GM12801 (cell line): ENCODE results near the gene FGF2.

Experiments used
- TF ChIP-seq, protein P1 (sequence below): IDR thresholded peaks from one replicate; pipeline ENCODE4 v1.5.1; 2011; ENCODE audit warnings: control low read depth; ENCODE audit not compliant: insufficient read length; ENCODE audit errors: extremely low read depth

The FGF2 gene

DNA sequence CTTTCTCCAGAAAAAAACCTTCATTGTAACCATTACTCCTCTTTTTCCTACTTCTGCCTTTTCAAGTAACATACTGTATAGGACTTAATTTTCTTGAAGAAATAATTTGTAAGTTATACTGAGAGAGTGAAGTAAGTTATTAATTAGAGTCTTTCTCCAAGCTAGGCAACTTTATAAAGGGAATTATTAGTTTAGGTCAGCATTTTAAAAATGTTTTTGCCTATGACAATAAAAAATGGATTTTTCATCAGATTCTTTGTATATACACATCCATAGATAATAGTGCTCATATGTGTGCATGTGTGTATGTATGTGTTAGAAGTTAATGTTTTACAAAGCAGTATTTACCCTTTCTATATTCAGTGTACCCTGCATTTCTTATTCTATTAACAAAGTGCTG, 106.1 kb downstream of the FGF2 start:
- TF ChIP-seq, protein P1, sequence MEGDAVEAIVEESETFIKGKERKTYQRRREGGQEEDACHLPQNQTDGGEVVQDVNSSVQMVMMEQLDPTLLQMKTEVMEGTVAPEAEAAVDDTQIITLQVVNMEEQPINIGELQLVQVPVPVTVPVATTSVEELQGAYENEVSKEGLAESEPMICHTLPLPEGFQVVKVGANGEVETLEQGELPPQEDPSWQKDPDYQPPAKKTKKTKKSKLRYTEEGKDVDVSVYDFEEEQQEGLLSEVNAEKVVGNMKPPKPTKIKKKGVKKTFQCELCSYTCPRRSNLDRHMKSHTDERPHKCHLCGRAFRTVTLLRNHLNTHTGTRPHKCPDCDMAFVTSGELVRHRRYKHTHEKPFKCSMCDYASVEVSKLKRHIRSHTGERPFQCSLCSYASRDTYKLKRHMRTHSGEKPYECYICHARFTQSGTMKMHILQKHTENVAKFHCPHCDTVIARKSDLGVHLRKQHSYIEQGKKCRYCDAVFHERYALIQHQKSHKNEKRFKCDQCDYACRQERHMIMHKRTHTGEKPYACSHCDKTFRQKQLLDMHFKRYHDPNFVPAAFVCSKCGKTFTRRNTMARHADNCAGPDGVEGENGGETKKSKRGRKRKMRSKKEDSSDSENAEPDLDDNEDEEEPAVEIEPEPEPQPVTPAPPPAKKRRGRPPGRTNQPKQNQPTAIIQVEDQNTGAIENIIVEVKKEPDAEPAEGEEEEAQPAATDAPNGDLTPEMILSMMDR = no peak

DNA sequence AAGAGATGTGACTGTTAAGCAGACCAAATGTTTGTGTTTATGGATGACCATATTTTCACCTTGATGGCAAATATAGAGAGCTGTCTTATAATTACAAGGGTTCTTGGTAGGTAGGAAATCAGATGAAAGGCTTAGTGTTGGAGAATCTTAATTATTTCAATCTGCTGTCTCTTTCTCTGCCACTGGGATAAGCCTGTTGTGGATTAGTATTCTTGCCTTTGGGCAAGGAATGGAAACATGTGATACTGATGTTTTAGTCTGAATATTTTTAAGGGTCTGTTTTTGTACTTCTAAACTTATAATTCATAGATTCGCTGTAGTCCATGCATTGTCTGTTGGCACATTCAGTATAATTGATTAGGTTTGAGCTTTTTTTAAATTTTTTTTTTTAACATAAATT, 119.5 kb downstream of the FGF2 start:
- TF ChIP-seq, protein P1 = no peak
